Measurements from ENCODE around the gene SFT2D2.

Gene SFT2D2

GRCh38 chr1:168271636-168272035, 45.8 kb downstream of the SFT2D2 start:
- no peak for DNase-seq

GRCh38 chr1:168273575-168273974, 47.8 kb downstream of the SFT2D2 start:
- no peak for DNase-seq

- no peak for DNase-seq
Observed at GRCh38 chr1:168279253-168279652, 53.4 kb downstream of the SFT2D2 start.

GRCh38 chr1:168280296-168280927, 54.6 kb downstream of the SFT2D2 start, which contains the start of gene TBX19:
Gene TBX19 (plus strand): TSS chr1:168280877. CDS start chr1:168281091, 214 bp downstream.
- DNase-seq, result no peak

- no peak for DNase-seq
Observed at GRCh38 chr1:168281603-168282325, 56.0 kb downstream of the SFT2D2 start.

- DNase-seq, result peak; percentile 10
Observed at GRCh38 chr1:168285521-168285790, 59.7 kb downstream of the SFT2D2 start.

- no peak for DNase-seq
Observed at GRCh38 chr1:168285971-168286927, 60.4 kb downstream of the SFT2D2 start.

GRCh38 chr1:168287237-168287664, 61.4 kb downstream of the SFT2D2 start:
- DNase-seq, result no peak

- DNase-seq, result no peak
Observed at GRCh38 chr1:168288311-168289052, 62.7 kb downstream of the SFT2D2 start.

- peak; percentile 84 for DNase-seq
Observed at GRCh38 chr1:168291222-168291837, 65.5 kb downstream of the SFT2D2 start.

GRCh38 chr1:168293356-168293755, 67.6 kb downstream of the SFT2D2 start:
- no peak for DNase-seq

GRCh38 chr1:168295411-168296114, 69.8 kb downstream of the SFT2D2 start:
- DNase-seq, result no peak

GRCh38 chr1:168297019-168297730, 71.4 kb downstream of the SFT2D2 start:
- DNase-seq, result peak; percentile 44

GRCh38 chr1:168298446-168298845, 72.6 kb downstream of the SFT2D2 start:
- no peak for DNase-seq

- DNase-seq, result no peak
Observed at GRCh38 chr1:168300626-168301025, 74.8 kb downstream of the SFT2D2 start.

- no peak for DNase-seq
Observed at GRCh38 chr1:168301664-168302320, 76.0 kb downstream of the SFT2D2 start.

Data from NCI-H774 (cell line).